DMS153 treated with DMSO at 0.1 percent for 48 hours (cell line): ENCODE data around the gene CACNA2D3.

ENCODE experiments used
- DNase-seq: peaks from one replicate; lab custom pipeline; 2025; ENCODE audit not compliant: unreplicated experiment; lab: John Stamatoyannopoulos, UW

Gene CACNA2D3

DNA sequence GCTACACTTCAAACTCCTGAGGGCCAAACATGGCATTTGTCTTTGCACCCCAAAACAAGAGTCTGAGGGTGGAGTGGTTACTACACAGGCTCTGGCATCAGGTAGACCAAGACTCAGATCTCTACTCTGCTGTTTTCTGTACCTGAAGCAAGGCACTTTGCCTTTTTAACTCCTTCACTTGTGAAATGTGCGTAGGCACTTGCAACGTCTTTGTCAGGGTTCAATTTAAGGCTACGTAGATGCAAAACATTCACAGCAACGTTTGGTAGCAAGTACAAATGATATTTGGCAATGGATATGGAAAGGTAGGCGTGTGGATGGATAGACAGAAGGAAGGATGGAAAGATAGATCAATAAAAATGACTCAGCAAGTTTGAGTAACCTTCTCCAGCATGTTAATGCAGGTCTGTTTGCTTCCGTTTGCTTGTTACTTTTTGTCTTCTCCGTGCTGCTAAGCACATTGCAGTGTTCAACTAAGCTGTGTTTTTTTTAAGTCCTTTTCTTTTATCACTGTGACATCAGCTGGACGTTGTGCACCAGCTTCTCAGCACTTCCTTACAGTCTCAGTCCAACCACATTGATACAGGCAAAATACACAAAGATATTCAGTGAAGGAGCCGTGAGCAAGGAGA lies 704.8 kb downstream of the CACNA2D3 start:
- DNase-seq = no peak

DNA sequence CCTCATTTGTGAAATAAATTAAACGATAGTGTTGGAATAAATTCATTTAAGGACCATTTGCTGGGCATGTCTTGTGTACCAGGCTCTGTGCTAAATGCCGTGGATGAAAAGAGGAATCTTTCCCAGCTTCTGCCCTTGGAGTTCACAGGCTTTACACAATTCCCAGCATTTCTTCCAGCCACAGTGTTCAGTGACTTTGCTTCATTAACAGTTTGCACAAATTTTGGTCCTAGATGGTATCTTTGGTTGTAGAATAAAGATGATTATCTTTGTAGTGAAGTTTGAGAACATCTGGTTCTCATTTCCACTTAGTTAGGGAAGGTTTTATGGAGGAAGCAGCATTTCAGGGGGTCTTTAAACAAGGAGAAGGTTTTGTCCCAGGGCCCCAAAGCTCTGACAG lies 705.4 kb downstream of the CACNA2D3 start:
- no peak for DNase-seq

DNA sequence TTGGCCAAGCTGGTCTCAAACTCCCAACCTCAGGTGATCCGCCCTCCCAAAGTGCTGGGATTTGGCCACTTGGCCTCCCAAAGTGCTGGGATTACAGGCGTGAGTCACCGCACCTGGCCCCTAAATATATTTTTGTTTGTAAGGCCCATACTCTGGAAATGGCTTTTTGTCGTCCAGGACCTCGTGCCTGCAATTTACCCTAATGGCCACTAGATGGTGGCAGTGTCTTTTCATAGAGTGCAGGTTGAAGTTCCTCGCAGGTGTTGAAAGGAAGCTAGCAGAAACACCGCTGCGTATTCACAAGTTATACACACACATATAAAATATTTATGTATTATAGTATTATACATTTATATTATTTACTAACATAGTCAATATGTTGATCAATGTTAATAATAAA lies 708.3 kb downstream of the CACNA2D3 start:
- DNase-seq = no peak

DNA sequence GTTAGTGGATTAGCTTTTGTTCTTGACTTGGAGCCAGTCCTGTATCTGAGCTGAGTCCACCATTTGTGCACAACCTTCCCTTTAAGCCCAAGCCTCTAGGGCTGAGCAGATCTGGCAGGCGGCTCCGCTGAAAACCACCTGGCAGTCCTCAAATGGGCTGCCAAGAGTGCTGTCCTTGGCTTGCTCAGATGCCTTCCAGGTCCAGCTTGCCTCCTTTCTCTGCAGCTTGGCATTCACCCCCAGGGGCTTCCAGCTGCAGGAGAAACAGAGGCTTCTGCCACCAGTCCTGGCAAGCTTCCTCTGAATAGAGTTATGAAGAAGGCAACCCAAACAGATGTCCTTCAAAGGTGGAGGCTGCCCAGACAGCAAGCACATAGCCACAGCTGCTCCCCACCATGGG lies 708.8 kb downstream of the CACNA2D3 start:
- no peak for DNase-seq

GRCh38 chr3:54832876-54833275 lies 710.5 kb downstream of the CACNA2D3 start:
- DNase-seq = no peak

DNA sequence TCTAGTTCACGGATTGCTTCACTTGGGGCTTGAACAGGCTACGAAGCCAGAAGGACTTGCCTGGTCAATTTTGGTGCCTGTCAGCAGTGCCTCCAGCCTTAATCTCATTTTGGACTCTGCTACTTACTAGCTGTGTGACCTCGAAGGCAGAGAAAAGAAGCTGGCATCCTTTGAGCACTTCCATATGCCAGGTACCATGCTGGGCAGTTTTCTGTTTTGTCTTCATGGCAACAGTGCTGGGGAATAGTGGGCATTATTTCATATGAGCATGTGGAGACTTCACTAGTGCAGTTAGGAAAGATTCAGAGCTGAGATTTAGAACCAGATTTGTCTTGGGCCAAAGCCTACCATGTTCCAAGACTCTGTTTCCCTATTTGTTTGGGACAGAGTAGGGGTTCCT lies 713.3 kb downstream of the CACNA2D3 start:
- DNase-seq = no peak

GRCh38 chr3:54836871-54837270 lies 714.5 kb downstream of the CACNA2D3 start:
- no peak for DNase-seq

GRCh38 chr3:54837964-54838363 lies 715.6 kb downstream of the CACNA2D3 start:
- no peak for DNase-seq

GRCh38 chr3:54841471-54841870 lies 719.1 kb downstream of the CACNA2D3 start:
- DNase-seq = no peak

GRCh38 chr3:54843352-54843751 lies 721.0 kb downstream of the CACNA2D3 start:
- no peak for DNase-seq

GRCh38 chr3:54844211-54844610 lies 721.9 kb downstream of the CACNA2D3 start:
- DNase-seq = no peak

GRCh38 chr3:54845011-54845410 lies 722.7 kb downstream of the CACNA2D3 start:
- DNase-seq = no peak

DNA sequence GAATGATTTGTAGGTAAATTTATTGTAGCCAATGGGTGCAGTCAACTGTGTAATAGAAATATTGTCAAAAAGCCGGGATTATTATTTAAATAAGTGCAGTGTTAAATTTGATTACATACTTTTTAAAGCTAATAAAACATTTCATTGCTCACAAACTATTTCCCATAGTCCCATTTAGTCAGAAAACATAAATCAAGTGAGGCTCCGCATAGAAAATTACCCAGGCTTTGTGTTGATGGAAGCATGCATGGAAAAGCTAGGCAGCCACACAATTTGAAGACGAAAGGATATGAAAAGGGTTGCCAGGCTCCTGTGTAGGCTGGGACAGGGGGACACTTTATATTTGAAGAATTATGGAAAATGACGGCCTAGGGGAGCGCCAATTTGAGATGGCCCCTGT lies 723.2 kb downstream of the CACNA2D3 start:
- no peak for DNase-seq

GRCh38 chr3:54846119-54846518 lies 723.8 kb downstream of the CACNA2D3 start:
- DNase-seq = no peak

DNA sequence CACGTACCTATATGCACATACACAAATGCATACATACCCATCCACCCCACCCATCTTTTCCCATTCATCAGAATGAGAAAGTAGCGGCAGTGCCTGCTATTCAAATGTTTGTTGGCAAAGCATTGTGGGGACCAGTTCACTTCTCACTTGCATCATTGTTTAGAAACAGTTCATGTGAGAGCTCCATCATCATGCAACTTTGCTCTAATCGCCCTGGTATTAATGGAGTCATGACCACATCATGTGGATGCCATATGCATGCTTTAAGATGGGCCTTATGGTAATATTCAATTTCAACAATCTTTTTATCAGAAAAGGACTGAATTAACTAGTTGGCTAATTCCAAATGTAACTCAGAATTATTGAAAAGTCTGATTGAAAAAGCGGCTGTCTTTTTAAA lies 725.0 kb downstream of the CACNA2D3 start:
- no peak for DNase-seq

DNA sequence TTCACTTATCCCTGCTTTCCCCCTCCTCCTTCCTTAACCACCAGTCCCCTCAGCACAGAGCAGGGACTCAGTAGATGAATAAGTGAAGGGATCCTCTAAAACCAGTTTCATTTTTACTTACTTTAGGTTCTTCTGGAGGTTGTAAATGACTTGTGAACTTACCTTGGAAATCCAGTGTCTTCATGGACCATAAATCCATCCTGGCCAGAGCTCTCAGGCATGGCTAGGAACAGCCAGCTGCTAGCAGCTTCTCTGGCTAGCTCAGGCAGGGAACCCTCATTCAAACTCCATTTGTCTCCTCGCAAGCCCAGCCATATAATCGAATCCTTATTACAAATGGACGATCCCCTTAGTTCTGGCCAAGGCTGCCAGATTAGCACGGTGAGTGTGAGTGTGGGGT lies 727.0 kb downstream of the CACNA2D3 start:
- DNase-seq = no peak

- no peak for DNase-seq
These were observed 728.2 kb downstream of the CACNA2D3 start for GRCh38 chr3:54850484-54851018.

- DNase-seq = peak; percentile 2
These were observed 731.4 kb downstream of the CACNA2D3 start for GRCh38 chr3:54853573-54854404.

DNA sequence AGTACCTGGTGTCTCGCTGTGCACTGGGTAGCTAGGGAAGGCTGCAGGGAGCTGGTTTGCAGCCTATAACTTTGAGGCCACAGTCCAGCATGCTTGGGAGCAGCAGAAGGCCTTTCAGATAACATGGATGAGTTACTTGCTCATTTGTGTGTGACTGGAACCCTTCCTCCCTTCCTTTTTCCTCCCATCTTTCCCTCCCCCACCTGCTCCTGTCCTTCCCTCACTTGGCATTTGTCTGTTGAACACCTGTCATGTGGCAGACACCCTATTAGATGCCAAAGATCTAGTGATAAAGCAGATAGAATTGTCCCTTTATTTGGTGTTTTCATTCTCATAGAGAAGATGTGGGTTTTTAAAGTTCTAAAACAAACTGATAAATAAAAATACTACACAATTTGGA lies 733.9 kb downstream of the CACNA2D3 start:
- DNase-seq = no peak

DNA sequence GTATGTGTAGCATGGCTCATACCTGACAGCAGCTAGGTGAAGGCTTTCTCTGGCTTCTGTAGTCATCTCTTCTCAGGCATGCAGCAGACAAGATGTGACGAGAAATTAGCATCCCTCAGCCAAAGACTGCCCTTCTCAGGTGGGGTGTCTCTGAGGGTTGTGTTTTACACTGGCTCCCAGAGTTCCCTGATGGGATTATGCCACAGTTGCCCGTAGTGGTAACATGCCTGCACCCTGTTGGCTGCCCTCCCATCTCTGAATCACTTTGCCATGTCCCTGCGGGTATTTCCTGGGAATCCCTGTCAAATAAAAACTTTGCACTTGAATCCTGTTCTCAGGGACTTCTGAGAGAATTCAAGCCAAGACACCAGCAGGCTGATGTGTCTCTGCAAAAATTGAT lies 735.0 kb downstream of the CACNA2D3 start:
- no peak for DNase-seq

- no peak for DNase-seq
These were observed 735.9 kb downstream of the CACNA2D3 start for GRCh38 chr3:54858093-54858785.

GRCh38 chr3:54859184-54859583 lies 736.8 kb downstream of the CACNA2D3 start:
- DNase-seq = no peak
